Panc1 (cell line): Measurements from ENCODE around the gene MC3R.

Experiments
- POLR2AphosphoS5 ChIP-seq: IDR thresholded peaks from 2 replicates; pipeline ENCODE4 v1.6.1; 2012; ENCODE audit warnings: mild to moderate bottlenecking, low read depth, low read length, moderate library complexity
- SIN3A ChIP-seq: IDR thresholded peaks from 2 replicates; pipeline ENCODE4 v1.6.1; 2012; ENCODE audit warnings: low read depth, mild to moderate bottlenecking, low read length, moderate library complexity, borderline replicate concordance; ENCODE audit not compliant: insufficient read depth
- TCF7L2 ChIP-seq: IDR thresholded peaks from 2 replicates; pipeline ENCODE4 v1.6.1; 2011; ENCODE audit warnings: mild to moderate bottlenecking, low read depth, low read length, inconsistent platforms
- TF ChIP-seq, protein P1 (sequence below): fragments of 450-650 bp; IDR thresholded peaks from 2 replicates; pipeline ENCODE4 v1.5.1; 2017; ENCODE audit warnings: mild to moderate bottlenecking
- TF ChIP-seq, protein P2 (sequence below), 2 experiments: IDR thresholded peaks; 2 replicates each; pipeline ENCODE4 v1.6.1; 2011 to 2012; ENCODE audit warnings: low read depth in 2 of 2, control low read depth in 1 of 2, low read length in 1 of 2, mild to moderate bottlenecking in 1 of 2, moderate library complexity in 1 of 2; ENCODE audit not compliant: insufficient read depth in 1 of 2

DNA sequence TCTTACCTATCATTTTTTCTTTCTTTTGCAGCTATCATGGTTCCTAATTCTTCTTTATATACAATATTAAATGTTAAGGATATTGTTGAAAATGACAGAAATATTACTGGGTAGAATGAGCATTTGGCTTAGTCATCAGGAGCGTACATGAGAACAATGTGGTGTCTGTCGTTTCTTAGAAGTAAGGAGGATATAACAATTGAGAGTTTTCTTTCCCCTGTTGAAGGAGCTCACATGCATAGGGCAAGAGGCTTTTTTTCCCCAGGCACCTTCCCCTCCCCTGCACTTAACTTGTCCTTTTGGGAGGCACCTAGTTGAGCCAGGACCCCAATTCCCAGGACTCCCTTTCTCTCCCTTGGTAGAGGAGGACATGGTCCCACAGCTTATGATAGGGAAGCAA, 25.0 kb downstream of the MC3R start:
- TF ChIP-seq, protein P1, sequence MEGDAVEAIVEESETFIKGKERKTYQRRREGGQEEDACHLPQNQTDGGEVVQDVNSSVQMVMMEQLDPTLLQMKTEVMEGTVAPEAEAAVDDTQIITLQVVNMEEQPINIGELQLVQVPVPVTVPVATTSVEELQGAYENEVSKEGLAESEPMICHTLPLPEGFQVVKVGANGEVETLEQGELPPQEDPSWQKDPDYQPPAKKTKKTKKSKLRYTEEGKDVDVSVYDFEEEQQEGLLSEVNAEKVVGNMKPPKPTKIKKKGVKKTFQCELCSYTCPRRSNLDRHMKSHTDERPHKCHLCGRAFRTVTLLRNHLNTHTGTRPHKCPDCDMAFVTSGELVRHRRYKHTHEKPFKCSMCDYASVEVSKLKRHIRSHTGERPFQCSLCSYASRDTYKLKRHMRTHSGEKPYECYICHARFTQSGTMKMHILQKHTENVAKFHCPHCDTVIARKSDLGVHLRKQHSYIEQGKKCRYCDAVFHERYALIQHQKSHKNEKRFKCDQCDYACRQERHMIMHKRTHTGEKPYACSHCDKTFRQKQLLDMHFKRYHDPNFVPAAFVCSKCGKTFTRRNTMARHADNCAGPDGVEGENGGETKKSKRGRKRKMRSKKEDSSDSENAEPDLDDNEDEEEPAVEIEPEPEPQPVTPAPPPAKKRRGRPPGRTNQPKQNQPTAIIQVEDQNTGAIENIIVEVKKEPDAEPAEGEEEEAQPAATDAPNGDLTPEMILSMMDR = no peak
- no peak for TF ChIP-seq TCF7L2
- no peak for TF ChIP-seq SIN3A
- TF ChIP-seq, protein P2, sequence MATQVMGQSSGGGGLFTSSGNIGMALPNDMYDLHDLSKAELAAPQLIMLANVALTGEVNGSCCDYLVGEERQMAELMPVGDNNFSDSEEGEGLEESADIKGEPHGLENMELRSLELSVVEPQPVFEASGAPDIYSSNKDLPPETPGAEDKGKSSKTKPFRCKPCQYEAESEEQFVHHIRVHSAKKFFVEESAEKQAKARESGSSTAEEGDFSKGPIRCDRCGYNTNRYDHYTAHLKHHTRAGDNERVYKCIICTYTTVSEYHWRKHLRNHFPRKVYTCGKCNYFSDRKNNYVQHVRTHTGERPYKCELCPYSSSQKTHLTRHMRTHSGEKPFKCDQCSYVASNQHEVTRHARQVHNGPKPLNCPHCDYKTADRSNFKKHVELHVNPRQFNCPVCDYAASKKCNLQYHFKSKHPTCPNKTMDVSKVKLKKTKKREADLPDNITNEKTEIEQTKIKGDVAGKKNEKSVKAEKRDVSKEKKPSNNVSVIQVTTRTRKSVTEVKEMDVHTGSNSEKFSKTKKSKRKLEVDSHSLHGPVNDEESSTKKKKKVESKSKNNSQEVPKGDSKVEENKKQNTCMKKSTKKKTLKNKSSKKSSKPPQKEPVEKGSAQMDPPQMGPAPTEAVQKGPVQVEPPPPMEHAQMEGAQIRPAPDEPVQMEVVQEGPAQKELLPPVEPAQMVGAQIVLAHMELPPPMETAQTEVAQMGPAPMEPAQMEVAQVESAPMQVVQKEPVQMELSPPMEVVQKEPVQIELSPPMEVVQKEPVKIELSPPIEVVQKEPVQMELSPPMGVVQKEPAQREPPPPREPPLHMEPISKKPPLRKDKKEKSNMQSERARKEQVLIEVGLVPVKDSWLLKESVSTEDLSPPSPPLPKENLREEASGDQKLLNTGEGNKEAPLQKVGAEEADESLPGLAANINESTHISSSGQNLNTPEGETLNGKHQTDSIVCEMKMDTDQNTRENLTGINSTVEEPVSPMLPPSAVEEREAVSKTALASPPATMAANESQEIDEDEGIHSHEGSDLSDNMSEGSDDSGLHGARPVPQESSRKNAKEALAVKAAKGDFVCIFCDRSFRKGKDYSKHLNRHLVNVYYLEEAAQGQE (IDR thresholded peaks at IDR 0.05; ENCODE audit: insufficient read depth in 1 of 2, low read depth in 2 of 2, low read length in 1 of 2) = no peak
- no peak for TF ChIP-seq POLR2AphosphoS5
